HepG2 (cell line): Measurements from ENCODE around the gene KRT77. TPM values are rescaled to one million over a fixed set of nuclear protein-coding genes. Genes with fewer than 3 reads are reported as not detected.

Experiments used
- ATAC-seq: fragments of 200-7000 bp; cut with Tn5 transposase; 3 replicates; pipeline ENCODE4 v1.9.1; 2020; ENCODE audit warnings: mild to moderate bottlenecking, moderate library complexity
- BruUV-seq: library from RNA; stranded (reverse); fragments of 400-500 nt; replicated peaks from 2 replicates; lab custom pipeline; 2021; lab: Mats Ljungman, UMichigan
- CTCF ChIA-PET: fragments of 300-600 bp; formaldehyde crosslinking; extraction: SDS; loops from one replicate; lab custom pipeline; 2021; ENCODE audit warnings: low total read pairs, inconsistent platforms, low intra/inter-chr PET ratio; lab: Yijun Ruan, JAX
- POLR2A ChIA-PET: fragments of 350-600 bp; sonication (Branson Sonifier 250); formaldehyde crosslinking; loops from one replicate; lab custom pipeline; 2020; ENCODE audit warnings: antibody characterized with exemption, inconsistent platforms; lab: Yijun Ruan, JAX
- DNase-seq: peaks from one replicate; pipeline ENCODE4 v3.0.0-alpha.2; 2015; ENCODE audit warnings: low spot score
- FAIRE-seq: peaks from 3 replicates; lab custom pipeline; 2011; peaks lifted over from hg19 to GRCh38; lab: Jason Lieb, UNC
- H2AFZ ChIP-seq: one replicate; pipeline ENCODE4 v1.6.1; 2011; ENCODE audit warnings: low read length, inconsistent platforms
- H3K27ac ChIP-seq: fragments of 300-600 bp; 3 replicates; pipeline ENCODE4 v1.8.0; 2011; ENCODE audit warnings: mixed run types, mild to moderate bottlenecking, mixed read lengths, low read length, inconsistent platforms; ENCODE audit not compliant: insufficient read depth; ENCODE audit errors: extremely low read length
- H3K27me3 ChIP-seq, 2 experiments: fragments of 200-600 bp in 1 of 2; 2 replicates in 1 of 2; 3 replicates in 1 of 2; pipeline versions ENCODE4 v1.6.0 to v1.8.0; 2011; ENCODE audit warnings: low read length in 2 of 2, mild to moderate bottlenecking in 2 of 2, moderate library complexity in 2 of 2, inconsistent platforms in 1 of 2; ENCODE audit not compliant: insufficient read depth in 2 of 2, control insufficient read depth in 1 of 2
- H3K36me3 ChIP-seq, 2 experiments: fragments of 200-600 bp in 1 of 2; replicated peaks in 1 of 2; 2 replicates in 1 of 2; 3 replicates in 1 of 2; pipeline versions ENCODE4 v1.5.1 to v1.8.0; 2011; ENCODE audit warnings: low read length in 2 of 2, inconsistent platforms in 1 of 2; ENCODE audit not compliant: insufficient read depth in 2 of 2, control insufficient read depth in 1 of 2
- H3K4me1 ChIP-seq: 2 replicates; pipeline ENCODE4 v1.5.1; 2012; ENCODE audit warnings: low read length, inconsistent platforms; ENCODE audit not compliant: insufficient read depth
- H3K4me2 ChIP-seq: 2 replicates; pipeline ENCODE4 v1.6.0; 2011; ENCODE audit warnings: low read depth, low read length, inconsistent platforms
- H3K4me3 ChIP-seq, 3 experiments: fragments of 200-600 bp in 1 of 3; sonication (generic), shearing (Covaris generic) in 1 of 3; replicated peaks in 1 of 3; 2 replicates each; pipeline ENCODE4 v1.5.1; 2011 to 2016; ENCODE audit warnings: low read length in 3 of 3, inconsistent platforms in 2 of 3, low read depth in 2 of 3, mild to moderate bottlenecking in 2 of 3, control low read depth in 1 of 3, mixed read lengths in 1 of 3; ENCODE audit not compliant: insufficient read depth in 1 of 3
- H3K79me2 ChIP-seq: one replicate; pipeline ENCODE4 v1.6.1; 2011; ENCODE audit warnings: low read length, inconsistent platforms; ENCODE audit not compliant: insufficient read depth
- H3K9ac ChIP-seq: 2 replicates; pipeline ENCODE4 v1.6.0; 2011; ENCODE audit warnings: mild to moderate bottlenecking, low read depth, low read length, inconsistent platforms; ENCODE audit not compliant: insufficient read depth
- H3K9me3 ChIP-seq: 2 replicates; pipeline ENCODE4 v1.5.1; 2012; ENCODE audit warnings: mild to moderate bottlenecking, low read length
- H4K20me1 ChIP-seq: 2 replicates; pipeline ENCODE4 v1.6.0; 2011; ENCODE audit warnings: inconsistent platforms, mild to moderate bottlenecking, low read length, moderate library complexity; ENCODE audit not compliant: insufficient read depth
- BRF2 ChIP-seq: sonication (generic); formaldehyde crosslinking; IDR thresholded peaks from 2 replicates; pipeline ENCODE4 v1.8.1; 2022; ENCODE audit warnings: mild to moderate bottlenecking, missing genetic modification reagents
- GRHL1 ChIP-seq: sonication (generic); formaldehyde crosslinking; conservative IDR thresholded peaks from 2 replicates; pipeline ENCODE4 v1.8.0; 2022; ENCODE audit warnings: missing genetic modification reagents
- IRF9 ChIP-seq: sonication (generic); formaldehyde crosslinking; IDR thresholded peaks from 2 replicates; pipeline ENCODE4 v1.8.0; 2022; ENCODE audit warnings: missing genetic modification reagents, mild to moderate bottlenecking, borderline replicate concordance
- MTA3 ChIP-seq: sonication (generic); formaldehyde crosslinking; IDR thresholded peaks from 2 replicates; pipeline ENCODE4 v1.4.0; 2020; ENCODE audit warnings: missing genetic modification reagents
- NFIB ChIP-seq: sonication (generic); formaldehyde crosslinking; IDR thresholded peaks from 2 replicates; pipeline ENCODE4 v1.9.0; 2021; ENCODE audit warnings: missing genetic modification reagents, mild to moderate bottlenecking, borderline replicate concordance
- PRMT3 ChIP-seq: sonication (generic); formaldehyde crosslinking; IDR thresholded peaks from 2 replicates; pipeline ENCODE4 v1.8.1; 2022; ENCODE audit warnings: low read depth, mild to moderate bottlenecking, moderate library complexity, missing genetic modification reagents, borderline replicate concordance
- RBFOX2 ChIP-seq: fragments of 200-400 bp; formaldehyde crosslinking; IDR thresholded peaks from 2 replicates; pipeline ENCODE4 v1.6.1; 2017; ENCODE audit warnings: low read depth, mild to moderate bottlenecking, low read length
- SRF ChIP-seq: IDR thresholded peaks from 2 replicates; pipeline ENCODE4 v1.6.1; 2011; ENCODE audit warnings: mild to moderate bottlenecking, low read depth, low read length, moderate library complexity
- SRSF9 ChIP-seq: fragments of 200-400 bp; formaldehyde crosslinking; IDR thresholded peaks from 2 replicates; pipeline ENCODE4 v1.6.1; 2018; ENCODE audit warnings: borderline replicate concordance, mild to moderate bottlenecking, low read depth, low read length; ENCODE audit not compliant: insufficient read depth, poor library complexity, severe bottlenecking
- STAG1 ChIP-seq: sonication (generic); formaldehyde crosslinking; IDR thresholded peaks from 2 replicates; pipeline ENCODE4 v1.4.0; 2020; ENCODE audit warnings: missing genetic modification reagents
- ZFP62 ChIP-seq: sonication (generic); formaldehyde crosslinking; IDR thresholded peaks from 2 replicates; pipeline ENCODE4 v1.4.0; 2020; ENCODE audit warnings: missing genetic modification reagents
- ZNF598 ChIP-seq: sonication (generic); formaldehyde crosslinking; IDR thresholded peaks from 2 replicates; pipeline ENCODE4 v1.5.1; 2020; ENCODE audit warnings: mild to moderate bottlenecking, missing genetic modification reagents, borderline replicate concordance
- ZNF766 ChIP-seq: sonication (generic); formaldehyde crosslinking; IDR thresholded peaks from 2 replicates; pipeline ENCODE4 v1.5.0; 2020; ENCODE audit warnings: missing genetic modification reagents, borderline replicate concordance
- WGBS: methylation state at CpG from one replicate; pipeline ENCODE4 v1.1.6; 2017; ENCODE audit warnings: low lambda C conversion rate; 5-methylcytosine and 5-hydroxymethylcytosine counted together
- in situ Hi-C: cut with HindIII; loops from 2 replicates; pipeline ENCODE4 v1.10.0; 2017; ENCODE audit warnings: low pct_unique_long_range_greater_than_20kb; ENCODE audit not compliant: extremely low pct_ligation_motif_present
- intact Hi-C: fragments of 100-400 bp; cut with micrococcal nuclease; formaldehyde crosslinking; loops from one replicate; pipeline ENCODE4 v1.10.0; 2022; ENCODE audit not compliant: unreplicated experiment
- polyA plus RNA-seq, 8 experiments: library from polyadenylated mRNA; depleted of rRNA in 3 of 8; stranded (reverse) in 7 of 8; unstranded in 1 of 8; fragments of >200 nt; fragmentation: Illumina TruSeq in 4 of 8; extraction: Trizol in 4 of 8; gene quantifications; 2 replicates each; pipeline versions ENCODE4 v1.2.1 to v1.2.3, GENCODE V29; 2011 to 2016; ENCODE audit warnings: low read depth in 4 of 8, missing spikeins in 1 of 8, mixed read lengths in 1 of 8; ENCODE audit not compliant: insufficient read depth in 1 of 8
- total RNA-seq, 5 experiments: library from RNA; depleted of rRNA; stranded (reverse); fragments of >200 nt; fragmentation: Illumina TruSeq; extraction: Trizol; gene quantifications; 2 replicates each; pipeline ENCODE4 v1.2.3, GENCODE V29; 2016; ENCODE audit warnings: low read depth in 1 of 5
- TF ChIP-seq, protein P1 (sequence below): fragments of 450-650 bp; IDR thresholded peaks from 2 replicates; pipeline ENCODE4 v1.6.1; 2016

KRT77 gene
- total and polyA plus RNA-seq, 2 of the 13 experiments (the other 11 are each of a cell fraction or from before 2014, with no cell fraction given): not detected

- TF ChIP-seq ZFP62 (CRISPR knock-in tag) (no peak), NFIB (CRISPR knock-in tag) (no peak)
Measured at GRCh38 chr12:52710730-52711129, 7.4 kb upstream of the KRT77 start (continued).

DNA sequence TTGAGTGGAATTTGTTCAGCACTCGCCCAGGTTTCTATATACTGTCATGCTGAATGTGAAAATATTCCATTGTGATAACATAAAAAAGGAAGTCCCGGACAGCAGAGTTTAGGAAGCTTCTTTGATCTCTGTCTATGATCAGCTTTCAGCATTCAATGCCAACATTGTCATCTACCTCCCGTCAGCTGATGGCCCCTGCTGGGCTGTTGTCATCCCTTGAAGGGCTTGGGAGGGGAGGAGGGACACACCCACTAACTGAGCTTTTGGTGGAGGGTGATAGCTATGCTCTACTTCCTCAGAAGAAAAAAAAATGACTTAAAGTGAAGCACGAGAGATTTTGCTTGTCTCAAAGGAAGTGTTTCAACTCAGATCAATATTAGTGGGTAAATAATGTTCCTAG, 4.7 kb upstream of the KRT77 start:
- H3K27ac ChIP-seq: no peak overlapping the region
- no peak for TF ChIP-seq SRSF9
- TF ChIP-seq STAG1 (CRISPR knock-in tag): no peak
- TF ChIP-seq PRMT3: no peak
- no peak for TF ChIP-seq ZNF598 (CRISPR knock-in tag)
- TF ChIP-seq, protein P1, sequence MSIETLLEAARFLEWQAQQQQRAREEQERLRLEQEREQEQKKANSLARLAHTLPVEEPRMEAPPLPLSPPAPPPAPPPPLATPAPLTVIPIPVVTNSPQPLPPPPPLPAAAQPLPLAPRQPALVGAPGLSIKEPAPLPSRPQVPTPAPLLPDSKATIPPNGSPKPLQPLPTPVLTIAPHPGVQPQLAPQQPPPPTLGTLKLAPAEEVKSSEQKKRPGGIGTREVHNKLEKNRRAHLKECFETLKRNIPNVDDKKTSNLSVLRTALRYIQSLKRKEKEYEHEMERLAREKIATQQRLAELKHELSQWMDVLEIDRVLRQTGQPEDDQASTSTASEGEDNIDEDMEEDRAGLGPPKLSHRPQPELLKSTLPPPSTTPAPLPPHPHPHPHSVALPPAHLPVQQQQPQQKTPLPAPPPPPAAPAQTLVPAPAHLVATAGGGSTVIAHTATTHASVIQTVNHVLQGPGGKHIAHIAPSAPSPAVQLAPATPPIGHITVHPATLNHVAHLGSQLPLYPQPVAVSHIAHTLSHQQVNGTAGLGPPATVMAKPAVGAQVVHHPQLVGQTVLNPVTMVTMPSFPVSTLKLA: no peak
- no peak for TF ChIP-seq MTA3 (CRISPR knock-in tag)
- no peak for TF ChIP-seq ZNF766
- TF ChIP-seq SRF: no peak
- no peak for TF ChIP-seq RBFOX2
- no peak for TF ChIP-seq GRHL1 (CRISPR knock-in tag)
- TF ChIP-seq BRF2 (CRISPR knock-in tag): no peak
- no peak for TF ChIP-seq IRF9 (CRISPR knock-in tag)
- no peaks in the 10 kb centered on the region for H4K20me1 ChIP-seq
- ChIA-PET POLR2A (no interaction called here), CTCF (no interaction called here)
- H3K79me2 ChIP-seq: no peaks in the 10 kb centered on the region
- no peak overlapping the region for H2AFZ ChIP-seq
- H3K4me3 ChIP-seq: no peak overlapping the region
- H3K4me1 ChIP-seq: no peaks in the 10 kb centered on the region
- H3K9ac ChIP-seq: no peak overlapping the region
- H3K4me2 ChIP-seq: no peak overlapping the region
- BruUV-seq: no TSS peak
- ATAC-seq (no peak), FAIRE-seq (no peak), DNase-seq (no peak)
- peaks cover 0 to 10% of the 10 kb centered on the region in 2 experiments; a peak in 3 of 5 replicates for H3K27me3 ChIP-seq
- intact Hi-C loops (no loop called here), in situ Hi-C loops (no loop called here)
- no peaks in the 10 kb centered on the region for H3K9me3 ChIP-seq
- H3K36me3 ChIP-seq: no peaks in the 10 kb centered on the region
- 4% methylated on average over 4 of the region's 4 CpGs for WGBS
